Osteoblast (primary cell): ENCODE measurements around the gene ITGA2. TPM values are rescaled to one million over a fixed set of nuclear protein-coding genes. Genes with fewer than 3 reads are reported as not detected.

Experiments used
- DNase-seq: peaks from one replicate; pipeline ENCODE4 v3.0.0; 2011; ENCODE audit warnings: low spot score, mixed read lengths; ENCODE audit not compliant: insufficient read length; ENCODE audit errors: missing footprints
- H2AFZ ChIP-seq: 2 replicates; pipeline ENCODE4 v1.6.0; 2011; ENCODE audit warnings: mild to moderate bottlenecking, low read length
- H3K27ac ChIP-seq: 2 replicates; pipeline ENCODE4 v1.5.1; 2011; ENCODE audit warnings: mild to moderate bottlenecking, low read depth, low read length, moderate library complexity
- H3K27me3 ChIP-seq: 2 replicates; pipeline ENCODE4 v1.6.0; 2012; ENCODE audit warnings: mild to moderate bottlenecking, control low read depth, inconsistent platforms, low read length, moderate library complexity; ENCODE audit not compliant: insufficient read depth
- H3K36me3 ChIP-seq: 2 replicates; pipeline ENCODE4 v1.5.1; 2011; ENCODE audit warnings: mild to moderate bottlenecking, low read length, control low read depth, moderate library complexity; ENCODE audit not compliant: insufficient read depth
- H3K4me1 ChIP-seq: 2 replicates; pipeline ENCODE4 v1.5.1; 2011; ENCODE audit warnings: mild to moderate bottlenecking, low read length, control low read depth, moderate library complexity; ENCODE audit not compliant: insufficient read depth
- H3K4me2 ChIP-seq: 2 replicates; pipeline ENCODE4 v1.6.0; 2011; ENCODE audit warnings: mild to moderate bottlenecking, low read length; ENCODE audit not compliant: insufficient read depth
- H3K4me3 ChIP-seq: fragments of 200-600 bp; sonication (generic); 3 replicates; pipeline ENCODE4 v1.5.1; 2012; ENCODE audit warnings: mild to moderate bottlenecking, low read length, inconsistent platforms; ENCODE audit not compliant: insufficient read depth
- H3K79me2 ChIP-seq: 2 replicates; pipeline ENCODE4 v1.6.0; 2012; ENCODE audit warnings: mild to moderate bottlenecking, low read length, control low read depth, inconsistent platforms; ENCODE audit not compliant: insufficient read depth
- H3K9me3 ChIP-seq: 2 replicates; pipeline ENCODE4 v1.5.1; 2011; ENCODE audit warnings: low read depth, low read length, control low read depth
- H4K20me1 ChIP-seq: 2 replicates; pipeline ENCODE4 v1.6.0; 2012; ENCODE audit warnings: mild to moderate bottlenecking, low read length, control low read depth; ENCODE audit not compliant: insufficient read depth
- total RNA-seq: library from RNA; depleted of rRNA; stranded (reverse); fragments of >200 nt; gene quantifications from 2 replicates; pipeline ENCODE4 v1.2.3, GENCODE V29; 2012
- TF ChIP-seq, protein P1 (sequence below): IDR thresholded peaks from 2 replicates; pipeline ENCODE4 v1.5.1; 2011; ENCODE audit warnings: mild to moderate bottlenecking, low read depth, low read length, moderate library complexity; ENCODE audit errors: extremely low read depth

Gene ITGA2
- total RNA-seq, 1 donor, result 2.9 TPM

DNA sequence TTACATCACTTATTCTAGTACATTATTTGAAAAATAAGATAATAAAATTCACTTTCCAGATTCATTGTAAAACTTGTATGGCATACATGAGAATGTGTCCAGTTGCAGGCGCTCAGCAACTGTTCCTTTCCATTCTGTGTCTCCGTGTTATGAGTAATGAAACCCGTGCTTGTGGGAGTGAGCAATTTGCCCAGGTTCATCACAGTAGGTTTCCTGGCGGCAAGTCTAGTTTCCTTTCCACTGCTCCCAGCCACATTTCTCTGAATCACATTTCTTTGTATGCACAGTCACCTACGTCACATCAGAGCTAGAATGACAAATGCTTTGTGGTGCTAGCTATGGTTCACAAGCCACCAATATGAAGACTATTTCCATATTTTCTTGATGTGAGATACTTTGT lies 80.5 kb downstream of the ITGA2 start:
- Histone ChIP-seq H3K36me3 (peaks cover 4% of the 10 kb centered on the region), H3K4me2 (peak overlapping the region; percentile 1), H3K4me1 (peaks cover 31% of the 10 kb centered on the region), H3K79me2 (no peaks in the 10 kb centered on the region), H3K27ac (peak overlapping the region; percentile 49), H3K27me3 (no peaks in the 10 kb centered on the region), H2AFZ (no peak overlapping the region), H3K9me3 (no peaks in the 10 kb centered on the region), H3K4me3 (no peak overlapping the region), H4K20me1 (no peaks in the 10 kb centered on the region)
- TF ChIP-seq, protein P1, sequence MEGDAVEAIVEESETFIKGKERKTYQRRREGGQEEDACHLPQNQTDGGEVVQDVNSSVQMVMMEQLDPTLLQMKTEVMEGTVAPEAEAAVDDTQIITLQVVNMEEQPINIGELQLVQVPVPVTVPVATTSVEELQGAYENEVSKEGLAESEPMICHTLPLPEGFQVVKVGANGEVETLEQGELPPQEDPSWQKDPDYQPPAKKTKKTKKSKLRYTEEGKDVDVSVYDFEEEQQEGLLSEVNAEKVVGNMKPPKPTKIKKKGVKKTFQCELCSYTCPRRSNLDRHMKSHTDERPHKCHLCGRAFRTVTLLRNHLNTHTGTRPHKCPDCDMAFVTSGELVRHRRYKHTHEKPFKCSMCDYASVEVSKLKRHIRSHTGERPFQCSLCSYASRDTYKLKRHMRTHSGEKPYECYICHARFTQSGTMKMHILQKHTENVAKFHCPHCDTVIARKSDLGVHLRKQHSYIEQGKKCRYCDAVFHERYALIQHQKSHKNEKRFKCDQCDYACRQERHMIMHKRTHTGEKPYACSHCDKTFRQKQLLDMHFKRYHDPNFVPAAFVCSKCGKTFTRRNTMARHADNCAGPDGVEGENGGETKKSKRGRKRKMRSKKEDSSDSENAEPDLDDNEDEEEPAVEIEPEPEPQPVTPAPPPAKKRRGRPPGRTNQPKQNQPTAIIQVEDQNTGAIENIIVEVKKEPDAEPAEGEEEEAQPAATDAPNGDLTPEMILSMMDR, result no peak
- no peak for DNase-seq

DNA sequence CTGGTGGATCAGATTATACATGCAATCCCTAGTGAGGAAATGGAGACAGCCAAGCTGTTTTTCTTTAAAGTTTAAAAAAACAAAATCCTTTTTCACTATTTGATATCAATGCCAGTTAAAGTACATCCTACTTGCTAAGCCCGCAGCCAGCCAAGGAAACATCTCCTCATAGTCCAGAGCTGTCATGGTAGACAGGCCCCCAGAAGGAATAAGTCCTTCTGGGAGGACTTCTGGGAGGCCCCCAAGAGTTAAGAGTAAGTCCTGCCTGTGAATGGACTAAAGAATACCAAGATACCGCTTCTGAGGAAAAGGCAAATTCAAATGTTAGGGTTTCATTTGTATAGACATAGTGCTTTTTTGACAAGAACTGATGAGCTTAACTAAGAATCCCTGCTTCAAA lies 82.1 kb downstream of the ITGA2 start:
- Histone ChIP-seq H3K79me2 (no peaks in the 10 kb centered on the region), H3K36me3 (peaks cover 8% of the 10 kb centered on the region), H3K4me1 (peaks cover 31% of the 10 kb centered on the region), H3K27me3 (no peaks in the 10 kb centered on the region), H4K20me1 (no peaks in the 10 kb centered on the region), H3K9me3 (no peaks in the 10 kb centered on the region), H3K27ac (peak overlapping the region; percentile 49), H3K4me3 (no peak overlapping the region), H3K4me2 (no peak overlapping the region), H2AFZ (peak overlapping the region; percentile 58)
- TF ChIP-seq, protein P1, result no peak
- no peak for DNase-seq

DNA sequence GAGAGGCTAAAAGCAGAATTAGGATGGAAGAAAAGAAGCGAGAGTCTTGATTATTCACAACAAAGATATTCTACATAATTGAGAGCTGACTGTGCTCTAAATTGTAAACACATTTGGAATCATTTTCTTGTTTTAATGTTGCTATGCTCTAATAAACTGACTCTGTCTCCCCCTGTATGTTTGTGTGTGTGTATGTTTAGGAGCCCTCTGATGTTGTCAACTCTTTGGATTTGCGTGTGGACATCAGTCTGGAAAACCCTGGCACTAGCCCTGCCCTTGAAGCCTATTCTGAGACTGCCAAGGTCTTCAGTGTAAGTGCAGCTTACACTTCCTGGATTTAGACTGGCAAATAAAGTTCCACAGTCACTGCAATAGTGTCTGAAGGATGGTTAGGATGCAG lies 82.6 kb downstream of the ITGA2 start:
- no peaks in the 10 kb centered on the region for H4K20me1 ChIP-seq
- TF ChIP-seq, protein P1, result no peak
- no peaks in the 10 kb centered on the region for H3K79me2 ChIP-seq
- H3K27me3 ChIP-seq, result no peaks in the 10 kb centered on the region
- no peak overlapping the region for H3K4me3 ChIP-seq
- H3K4me1 ChIP-seq, result peaks cover 31% of the 10 kb centered on the region
- H3K36me3 ChIP-seq, result peaks cover 8% of the 10 kb centered on the region
- no peak for DNase-seq
- peak overlapping the region; percentile 49 for H3K27ac ChIP-seq
- no peak overlapping the region for H3K4me2 ChIP-seq
- H3K9me3 ChIP-seq, result no peaks in the 10 kb centered on the region
- peak overlapping the region; percentile 58 for H2AFZ ChIP-seq

DNA sequence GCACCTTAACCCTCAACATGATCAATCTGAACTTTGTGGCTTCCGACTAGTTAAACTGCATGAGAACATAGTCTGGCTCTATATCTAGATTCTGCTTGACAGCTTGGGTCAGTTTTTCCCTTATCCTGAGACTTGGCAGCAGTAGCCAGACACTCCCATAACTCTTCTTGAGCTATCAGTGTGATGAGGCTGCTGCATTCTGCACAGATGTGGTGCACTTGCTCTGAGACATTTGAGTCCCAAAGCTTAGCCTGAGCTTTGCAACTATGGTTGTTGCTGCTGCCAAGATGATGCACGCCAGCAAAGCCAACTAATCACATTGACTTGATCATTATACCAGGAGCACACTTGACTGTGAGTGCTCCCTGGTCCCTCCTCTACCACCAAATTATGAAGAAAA lies 84.2 kb downstream of the ITGA2 start:
- H3K4me2 ChIP-seq, result no peak overlapping the region
- no peaks in the 10 kb centered on the region for H3K27me3 ChIP-seq
- H3K4me3 ChIP-seq, result no peak overlapping the region
- no peak overlapping the region for H2AFZ ChIP-seq
- H3K4me1 ChIP-seq, result peaks cover 18% of the 10 kb centered on the region
- H4K20me1 ChIP-seq, result no peaks in the 10 kb centered on the region
- no peaks in the 10 kb centered on the region for H3K79me2 ChIP-seq
- TF ChIP-seq, protein P1, result no peak
- H3K9me3 ChIP-seq, result no peaks in the 10 kb centered on the region
- H3K27ac ChIP-seq, result no peak overlapping the region
- DNase-seq, result no peak
- H3K36me3 ChIP-seq, result peaks cover 8% of the 10 kb centered on the region
